GM23248 (cell line): Measurements from ENCODE around the gene CBS.

ENCODE experiments used
- EZH2 ChIP-seq: fragments of 200-600 bp; sonication (generic); IDR thresholded peaks from 2 replicates; pipeline ENCODE4 v1.6.1; 2018; ENCODE audit warnings: antibody characterized with exemption, mild to moderate bottlenecking; ENCODE audit not compliant: insufficient read depth, poor library complexity, severe bottlenecking
- EZH2phosphoT487 ChIP-seq: fragments of 200-600 bp; sonication (generic); IDR thresholded peaks from 2 replicates; pipeline ENCODE4 v1.6.1; 2018; ENCODE audit warnings: antibody characterized with exemption, moderate library complexity, mild to moderate bottlenecking, low read depth; ENCODE audit not compliant: insufficient read depth

GRCh38 chr21:43021756-43022600, 53.7 kb downstream of the CBS start:
- TF ChIP-seq EZH2 (no peak), EZH2phosphoT487 (no peak)
